Renal pelvis (tissue), 4 donors: Measurements from ENCODE around the gene CDH16. TPM values are rescaled to one million over a fixed set of nuclear protein-coding genes. Genes with fewer than 3 reads are reported as not detected.
A peak's percentile ranks its signal among the peaks of the same experiment; 100 is the strongest.
"Not testable (repeated sequence)": the region's sequence is repeated elsewhere in the genome, so short reads cannot be mapped to it uniquely, and the experiment has no call there.

Source experiments
- DNase-seq: peaks from one replicate; pipeline ENCODE4 v3.0.0-alpha.2; 2013
- polyA plus RNA-seq, 3 donors: library from polyadenylated mRNA; unstranded; fragments of 120-200 nt; gene quantifications; one replicate each; pipeline ENCODE4 v1.2.1, GENCODE V29; 2013; ENCODE audit not compliant: insufficient read length in 3 of 3

The CDH16 gene
- polyA plus RNA-seq, 3 donors, result 267 to 319 (median 317) TPM

- DNase-seq, result no peak
Observed at GRCh38 chr16:66874079-66874775, 44.5 kb downstream of the CDH16 start.

DNA sequence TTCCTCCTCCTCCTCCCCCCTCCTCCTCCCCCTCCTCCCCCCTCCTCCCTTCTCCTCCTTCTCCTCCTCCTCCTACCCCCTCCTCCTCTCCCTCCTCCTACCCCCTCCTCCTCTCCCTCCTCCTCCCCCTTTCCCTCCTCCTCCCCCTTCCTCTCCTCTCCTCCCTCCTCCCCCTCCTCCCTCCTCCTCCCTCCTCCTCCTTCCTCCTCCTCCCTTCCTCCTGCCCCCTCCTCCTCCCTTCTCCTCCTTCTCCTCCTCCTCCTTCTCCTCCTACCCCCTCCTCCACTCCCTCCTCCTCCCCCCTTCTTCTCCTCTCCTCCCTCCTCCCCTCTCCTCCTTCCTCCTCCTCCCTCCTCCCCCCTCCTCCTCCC lies 45.0 kb downstream of the CDH16 start:
- no peak for DNase-seq

- DNase-seq, result peak; percentile 72
Observed at GRCh38 chr16:66872943-66873684, 45.6 kb downstream of the CDH16 start.

GRCh38 chr16:66872559-66872942 lies 46.1 kb downstream of the CDH16 start:
- no peak for DNase-seq

DNA sequence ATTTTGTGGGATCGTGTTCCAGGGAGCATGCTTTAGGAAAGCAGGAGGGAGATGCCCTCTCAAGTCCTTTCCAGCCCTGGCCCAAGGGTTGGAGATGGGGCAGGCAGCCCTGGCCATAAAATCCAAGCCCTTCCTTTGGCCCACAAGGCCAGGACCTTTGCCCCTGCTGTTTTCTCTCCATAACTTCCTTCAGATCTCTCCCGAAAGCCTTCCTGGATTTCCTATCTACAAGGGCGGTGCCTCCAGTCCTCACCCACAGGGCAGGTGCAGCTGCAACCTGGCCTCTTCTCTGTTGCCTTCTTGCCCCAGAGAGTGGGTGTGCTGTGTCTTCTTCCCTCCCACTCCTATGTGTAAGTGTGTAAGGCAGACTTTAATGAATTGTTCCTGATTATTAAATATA lies 46.8 kb downstream of the CDH16 start:
- no peak for DNase-seq

GRCh38 chr16:66871363-66871762 lies 47.3 kb downstream of the CDH16 start:
- not testable (repeated sequence) for DNase-seq

- DNase-seq, result no peak
Observed at GRCh38 chr16:66869424-66869823, 49.3 kb downstream of the CDH16 start.

DNA sequence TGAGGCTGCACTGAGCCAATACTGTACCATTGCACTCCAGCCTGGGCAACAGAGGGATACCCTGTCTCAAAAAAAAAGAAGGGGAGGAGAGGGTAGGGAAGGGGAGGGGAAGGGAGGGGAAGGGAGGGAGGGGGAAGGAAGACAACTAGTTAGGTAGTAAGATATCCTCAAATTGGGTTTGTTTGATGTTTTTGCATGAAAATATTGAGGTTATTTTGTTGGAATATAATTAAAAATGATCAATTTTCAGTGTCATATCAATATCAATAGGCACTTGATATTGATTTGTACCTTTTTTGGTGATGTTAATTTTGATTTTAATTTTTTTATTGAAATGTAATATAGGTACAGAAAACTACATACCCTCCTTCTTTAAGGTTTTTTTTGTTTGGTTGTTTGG lies 55.0 kb downstream of the CDH16 start:
- no peak for DNase-seq

- DNase-seq, result no peak
Observed at GRCh38 chr16:66862023-66862520, 56.6 kb downstream of the CDH16 start.

- DNase-seq, result no peak
Observed at GRCh38 chr16:66859397-66860068, 59.2 kb downstream of the CDH16 start.

DNA sequence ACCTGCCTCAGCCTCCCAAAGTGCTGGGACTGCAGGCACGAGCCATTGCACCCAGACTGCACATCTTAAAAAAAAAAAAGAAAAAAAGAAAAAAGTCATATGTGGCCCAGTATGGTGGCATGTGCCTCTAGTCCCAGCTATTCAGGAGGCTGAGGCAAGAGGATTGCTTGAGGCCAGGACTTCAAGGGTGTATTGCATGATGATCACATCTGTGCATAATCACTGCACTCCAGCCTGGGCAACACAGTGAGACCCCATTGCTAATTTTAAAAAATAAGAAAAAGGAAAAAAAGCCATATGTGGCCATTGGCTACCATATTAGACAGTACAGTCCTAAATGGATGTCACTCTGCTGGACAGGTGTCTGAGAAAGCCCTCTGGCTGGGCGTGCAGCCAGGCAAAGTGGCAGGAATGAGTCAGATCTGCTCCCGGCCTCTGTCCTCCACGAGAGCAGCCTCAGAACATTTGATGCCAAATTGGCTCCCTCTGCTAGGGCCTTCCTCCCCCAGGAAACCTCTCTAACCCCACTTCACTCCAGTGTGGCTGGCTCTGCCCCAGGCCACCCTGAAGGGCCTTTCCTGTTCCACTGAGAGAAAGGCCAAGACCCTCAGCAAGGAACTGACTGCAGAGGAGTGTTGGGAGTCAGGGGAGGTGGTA lies 59.8 kb downstream of the CDH16 start:
- no peak for DNase-seq

Other genes starting within 250 kb of the CDH16 start
- 10 to 100 TPM; 65.0 to 73.2 (median 72.8) TPM for gene CMTM4, start 222.1 kb downstream of the CDH16 start, polyA plus RNA-seq
- 100 to 1,000 TPM; 105 to 155 (median 142) TPM for gene DYNC1LI2, start 167.3 kb downstream of the CDH16 start, polyA plus RNA-seq
- gene TERB1, start 117.3 kb downstream of the CDH16 start, polyA plus RNA-seq, result under 1 TPM in 1 of 3 donors, not detected in 2; 0.18 TPM
- 10 to 100 TPM; 68.2 to 95.4 (median 90.5) TPM for gene NAE1, start 87.9 kb downstream of the CDH16 start, polyA plus RNA-seq
- gene CA7, start 74.5 kb downstream of the CDH16 start, polyA plus RNA-seq, result under 1 TPM; 0.16 to 0.73 (median 0.61) TPM
- gene PDP2, start 38.4 kb downstream of the CDH16 start, polyA plus RNA-seq, result 10 to 100 TPM; 12.2 to 16.1 (median 14.3) TPM
- gene RRAD, start 6.7 kb upstream of the CDH16 start, polyA plus RNA-seq, result 1 to 10 TPM; 2.4 to 3.3 (median 2.8) TPM
- 100 to 1,000 TPM in 1 of 3 donors, 10 to 100 TPM in 2; 95.1 to 102 (median 99.3) TPM for gene CIAO2B, start 15.5 kb upstream of the CDH16 start, polyA plus RNA-seq
- gene CES2, start 16.6 kb upstream of the CDH16 start, polyA plus RNA-seq, result 10 to 100 TPM; 42.7 to 50.2 (median 45.3) TPM
- 1 to 10 TPM; 2.4 to 4.6 (median 4.1) TPM for gene CES3, start 42.4 kb upstream of the CDH16 start, polyA plus RNA-seq
- gene CES4A, start 69.7 kb upstream of the CDH16 start, polyA plus RNA-seq, result 10 to 100 TPM in 2 of 3 donors, 1 to 10 TPM in 1; 7.3 to 13.1 (median 12.2) TPM
- gene CBFB, start 110.3 kb upstream of the CDH16 start, polyA plus RNA-seq, result 10 to 100 TPM; 65.4 to 70.1 (median 67.9) TPM
- 10 to 100 TPM; 20.7 to 29.5 (median 28.7) TPM for gene PHAF1, start 191.1 kb upstream of the CDH16 start, polyA plus RNA-seq
- 10 to 100 TPM in 1 of 3 donors, 1 to 10 TPM in 2; 8.1 to 11.9 (median 8.2) TPM for gene B3GNT9, start 232.1 kb upstream of the CDH16 start, polyA plus RNA-seq
- gene TRADD, start 241.0 kb upstream of the CDH16 start, polyA plus RNA-seq, result 1 to 10 TPM; 6.4 to 6.9 (median 6.6) TPM
- 1 to 10 TPM; 1.4 to 2.9 (median 2.2) TPM for gene FBXL8, start 241.1 kb upstream of the CDH16 start, polyA plus RNA-seq
- gene HSF4, start 245.9 kb upstream of the CDH16 start, polyA plus RNA-seq, result 1 to 10 TPM; 1.2 to 3.1 (median 2.9) TPM